H9 (cell line): ENCODE measurements around the gene SNORC. TPM values are rescaled to one million over a fixed set of nuclear protein-coding genes. Genes with fewer than 3 reads are reported as not detected.

Experiments
- DNase-seq: peaks from one replicate; pipeline ENCODE4 v3.0.0-alpha.2; 2017
- H2AFZ ChIP-seq: one replicate; pipeline ENCODE4 v1.6.1; 2013; ENCODE audit warnings: mild to moderate bottlenecking, low read length, control low read depth, moderate library complexity
- H2AK5ac ChIP-seq: 2 replicates; pipeline ENCODE4 v1.6.1; 2013; ENCODE audit warnings: low read length, control low read depth, mixed read lengths; ENCODE audit not compliant: insufficient read length
- H2BK120ac ChIP-seq: one replicate; pipeline ENCODE4 v1.6.1; 2013; ENCODE audit warnings: low read depth, mild to moderate bottlenecking, low read length, control low read depth, inconsistent platforms; ENCODE audit not compliant: poor library complexity, severe bottlenecking
- H2BK12ac ChIP-seq: 2 replicates; pipeline ENCODE4 v1.6.1; 2013; ENCODE audit warnings: low read length, control low read depth, mixed read lengths, low read depth; ENCODE audit not compliant: insufficient read length
- H2BK15ac ChIP-seq: 2 replicates; pipeline ENCODE4 v1.6.1; 2013; ENCODE audit warnings: low read depth, low read length, control low read depth
- H2BK20ac ChIP-seq: one replicate; pipeline ENCODE4 v1.6.1; 2013; ENCODE audit warnings: low read depth, mild to moderate bottlenecking, low read length, control low read depth, inconsistent platforms; ENCODE audit not compliant: poor library complexity, severe bottlenecking
- H2BK5ac ChIP-seq: 2 replicates; pipeline ENCODE4 v1.6.1; 2013; ENCODE audit warnings: low read length, control low read depth, mixed read lengths; ENCODE audit not compliant: insufficient read length
- H3K14ac ChIP-seq: 2 replicates; pipeline ENCODE4 v1.6.1; 2013; ENCODE audit warnings: low read length, control low read depth; ENCODE audit not compliant: insufficient read depth
- H3K18ac ChIP-seq: 2 replicates; pipeline ENCODE4 v1.6.1; 2013; ENCODE audit warnings: low read depth, mild to moderate bottlenecking, mixed read lengths, low read length, control low read depth; ENCODE audit not compliant: insufficient read length
- H3K23ac ChIP-seq: 2 replicates; pipeline ENCODE4 v1.6.1; 2013; ENCODE audit warnings: low read length, control low read depth, mixed read lengths, low read depth; ENCODE audit not compliant: insufficient read length
- H3K23me2 ChIP-seq: 2 replicates; pipeline ENCODE4 v1.6.1; 2013; ENCODE audit warnings: low read depth, mild to moderate bottlenecking, mixed read lengths, low read length, control low read depth; ENCODE audit not compliant: insufficient read length, poor library complexity, severe bottlenecking
- H3K27ac ChIP-seq: 2 replicates; pipeline ENCODE4 v1.5.1; 2013; ENCODE audit warnings: low read length, control low read depth, mixed read lengths, low read depth; ENCODE audit not compliant: insufficient read length
- H3K27me3 ChIP-seq: 2 replicates; pipeline ENCODE4 v1.6.1; 2013; ENCODE audit warnings: low read length, control low read depth, inconsistent platforms; ENCODE audit not compliant: insufficient read depth
- H3K4ac ChIP-seq: 2 replicates; pipeline ENCODE4 v1.6.1; 2013; ENCODE audit warnings: low read depth, mild to moderate bottlenecking, control low read depth, inconsistent platforms, low read length, moderate library complexity
- H3K4me1 ChIP-seq: 2 replicates; pipeline ENCODE4 v1.6.1; 2013; ENCODE audit warnings: low read length, control low read depth, inconsistent platforms; ENCODE audit not compliant: insufficient read depth
- H3K4me2 ChIP-seq: 2 replicates; pipeline ENCODE4 v1.6.1; 2013; ENCODE audit warnings: low read length, control low read depth, mixed read lengths; ENCODE audit not compliant: insufficient read length, insufficient read depth
- H3K56ac ChIP-seq: 2 replicates; pipeline ENCODE4 v1.6.1; 2013; ENCODE audit warnings: low read depth, mild to moderate bottlenecking, mixed read lengths, low read length, control low read depth; ENCODE audit not compliant: insufficient read length
- H3K79me1 ChIP-seq: 2 replicates; pipeline ENCODE4 v1.6.1; 2013; ENCODE audit warnings: low read depth, mild to moderate bottlenecking, moderate library complexity, low read length, control low read depth, inconsistent platforms; ENCODE audit not compliant: insufficient read depth, poor library complexity, severe bottlenecking
- H3K79me2 ChIP-seq: 2 replicates; pipeline ENCODE4 v1.6.1; 2013; ENCODE audit warnings: low read length, control low read depth, inconsistent platforms; ENCODE audit not compliant: insufficient read depth
- H3K9ac ChIP-seq: 2 replicates; pipeline ENCODE4 v1.6.1; 2013; ENCODE audit warnings: low read length, control low read depth, mixed read lengths; ENCODE audit not compliant: insufficient read length; ENCODE audit errors: extremely low read depth
- H3K9me3 ChIP-seq: one replicate; pipeline ENCODE4 v1.6.1; 2013; ENCODE audit warnings: low read depth, low read length, inconsistent platforms; ENCODE audit not compliant: control insufficient read depth
- H3T11ph ChIP-seq: one replicate; pipeline ENCODE4 v1.6.1; 2013; ENCODE audit warnings: mild to moderate bottlenecking, low read length, control low read depth, inconsistent platforms
- H4K20me1 ChIP-seq: one replicate; pipeline ENCODE4 v1.6.1; 2013; ENCODE audit not compliant: control insufficient read depth, insufficient read length, insufficient read depth
- H4K5ac ChIP-seq: 2 replicates; pipeline ENCODE4 v1.6.1; 2013; ENCODE audit warnings: low read depth, mild to moderate bottlenecking, mixed read lengths, low read length, control low read depth; ENCODE audit not compliant: insufficient read length
- H4K8ac ChIP-seq: replicated peaks from 2 replicates; pipeline ENCODE4 v1.6.1; 2013; ENCODE audit warnings: low read length, control low read depth, mixed read lengths, low read depth; ENCODE audit not compliant: insufficient read length
- H4K91ac ChIP-seq: 2 replicates; pipeline ENCODE4 v1.6.1; 2013; ENCODE audit warnings: low read depth, mild to moderate bottlenecking, moderate library complexity, mixed read lengths, low read length, control low read depth; ENCODE audit not compliant: insufficient read length
- H3K27ac Mint-ChIP-seq, 3 experiments: 2 replicates in 2 of 3; 3 replicates in 1 of 3; pipeline ENCODE4 v1.8.0; 2020 to 2021; ENCODE audit warnings: mixed read lengths in 3 of 3, mild to moderate bottlenecking in 1 of 3, moderate library complexity in 1 of 3
- H3K27me3 Mint-ChIP-seq: 2 replicates; pipeline ENCODE4 v1.8.0; 2021; ENCODE audit warnings: low read depth, mild to moderate bottlenecking, moderate library complexity, mixed read lengths
- H3K36me3 Mint-ChIP-seq, 3 experiments: 2 replicates in 2 of 3; 3 replicates in 1 of 3; pipeline ENCODE4 v1.8.0; 2020 to 2021; ENCODE audit warnings: low read depth in 3 of 3, mixed read lengths in 3 of 3; ENCODE audit not compliant: insufficient read depth in 1 of 3
- H3K4me1 Mint-ChIP-seq, 2 experiments: 2 replicates each; pipeline ENCODE4 v1.8.0; 2020; ENCODE audit warnings: mixed read lengths in 2 of 2
- H3K4me3 Mint-ChIP-seq, 2 experiments: 2 replicates in 1 of 2; 3 replicates in 1 of 2; pipeline ENCODE4 v1.8.0; 2020 to 2021; ENCODE audit warnings: mild to moderate bottlenecking in 2 of 2, mixed read lengths in 2 of 2, moderate library complexity in 1 of 2
- H3K9me3 Mint-ChIP-seq, 2 experiments: 2 replicates in 1 of 2; 3 replicates in 1 of 2; pipeline ENCODE4 v1.8.0; 2020; ENCODE audit warnings: mild to moderate bottlenecking in 2 of 2, mixed read lengths in 2 of 2, moderate library complexity in 1 of 2
- WGBS: extraction: QIAGEN DNeasy Blood & Tissue Kit; methylation state at CpG from one replicate; pipeline ENCODE4 v1.1.7; 2013; ENCODE audit warnings: missing lambda C conversion rate, low lambda C conversion rate, mixed read lengths; ENCODE audit not compliant: insufficient read length; ENCODE audit errors: extremely low coverage; 5-methylcytosine and 5-hydroxymethylcytosine counted together
- total RNA-seq: library from RNA; stranded (reverse); gene quantifications from 2 replicates; pipeline ENCODE4 v1.2.1, GENCODE V29; 2021
- TF ChIP-seq, protein P1 (sequence below): fragments of 200-600 bp; sonication (generic); conservative IDR thresholded peaks from 3 replicates; pipeline ENCODE4 v1.8.0; 2021; ENCODE audit warnings: antibody characterized with exemption, mild to moderate bottlenecking

Gene SNORC
- total RNA-seq, 1 experiment from 2014 or later: 1.1 TPM

DNA sequence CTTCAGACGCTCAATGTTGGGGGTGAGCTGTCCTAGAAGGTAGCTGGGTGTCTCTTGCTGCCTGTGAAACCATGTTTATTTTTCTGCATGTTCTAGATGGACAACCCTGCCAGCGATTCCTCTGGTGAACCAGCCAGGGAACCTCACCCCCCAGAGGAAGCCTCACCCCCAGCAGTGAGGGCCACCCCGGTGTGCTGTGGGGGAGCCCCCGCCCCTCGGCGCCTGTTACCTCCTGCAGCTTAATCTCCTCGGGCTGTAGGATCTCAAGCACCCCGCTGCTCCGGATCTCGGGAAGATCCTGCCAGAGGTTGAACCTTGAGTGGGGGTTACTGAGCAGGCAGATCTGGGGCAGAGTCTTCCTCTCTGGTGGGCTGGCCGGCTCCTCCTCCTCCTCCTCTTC lies 50.0 kb downstream of the SNORC start:
- Histone ChIP-seq H4K20me1 (no peaks in the 10 kb centered on the region), H3K27ac (no peak overlapping the region), H4K91ac (no peak overlapping the region), H3K18ac (no peak overlapping the region), H3K27me3 (no peaks in the 10 kb centered on the region), H2AFZ (no peak overlapping the region), H3T11ph (no peak overlapping the region), H4K5ac (no peak overlapping the region), H3K4me1 (no peaks in the 10 kb centered on the region), H3K4ac (no peak overlapping the region), H2BK12ac (no peak overlapping the region), H2BK15ac (no peak overlapping the region), H3K4me2 (no peak overlapping the region), H3K23me2 (no peaks in the 10 kb centered on the region), H3K79me2 (no peaks in the 10 kb centered on the region), H2BK20ac (no peak overlapping the region), H4K8ac (no peak overlapping the region), H3K9ac (no peak overlapping the region), H3K23ac (no peak overlapping the region), H3K9me3 (no peaks in the 10 kb centered on the region), H3K79me1 (no peaks in the 10 kb centered on the region), H3K56ac (no peak overlapping the region), H2AK5ac (no peak overlapping the region), H2BK120ac (no peak overlapping the region), H2BK5ac (no peak overlapping the region), H3K14ac (no peak overlapping the region)
- TF ChIP-seq, protein P1, sequence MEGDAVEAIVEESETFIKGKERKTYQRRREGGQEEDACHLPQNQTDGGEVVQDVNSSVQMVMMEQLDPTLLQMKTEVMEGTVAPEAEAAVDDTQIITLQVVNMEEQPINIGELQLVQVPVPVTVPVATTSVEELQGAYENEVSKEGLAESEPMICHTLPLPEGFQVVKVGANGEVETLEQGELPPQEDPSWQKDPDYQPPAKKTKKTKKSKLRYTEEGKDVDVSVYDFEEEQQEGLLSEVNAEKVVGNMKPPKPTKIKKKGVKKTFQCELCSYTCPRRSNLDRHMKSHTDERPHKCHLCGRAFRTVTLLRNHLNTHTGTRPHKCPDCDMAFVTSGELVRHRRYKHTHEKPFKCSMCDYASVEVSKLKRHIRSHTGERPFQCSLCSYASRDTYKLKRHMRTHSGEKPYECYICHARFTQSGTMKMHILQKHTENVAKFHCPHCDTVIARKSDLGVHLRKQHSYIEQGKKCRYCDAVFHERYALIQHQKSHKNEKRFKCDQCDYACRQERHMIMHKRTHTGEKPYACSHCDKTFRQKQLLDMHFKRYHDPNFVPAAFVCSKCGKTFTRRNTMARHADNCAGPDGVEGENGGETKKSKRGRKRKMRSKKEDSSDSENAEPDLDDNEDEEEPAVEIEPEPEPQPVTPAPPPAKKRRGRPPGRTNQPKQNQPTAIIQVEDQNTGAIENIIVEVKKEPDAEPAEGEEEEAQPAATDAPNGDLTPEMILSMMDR: no peak
- Mint-ChIP-seq H3K27ac (no peak overlapping the region), H3K27me3 (peaks cover 63% of the 10 kb centered on the region), H3K9me3 (peaks cover 2 to 4% of the 10 kb centered on the region in 2 experiments; a peak in 2 of 5 replicates), H3K4me1 (peaks cover 4 to 6% of the 10 kb centered on the region in 2 experiments), H3K36me3 (0 out of 7 replicates have a peak, but pooled peaks cover 0 to 2% (median 0%) of the 10 kb centered on the region in 3 experiments), H3K4me3 (no peak overlapping the region)
- DNase-seq: no peak
- no CpG with 5 or more reads among the region's 11 CpGs for WGBS
